Measurements from ENCODE around the gene PRICKLE2. TPM values are rescaled to one million over a fixed set of nuclear protein-coding genes. Genes with fewer than 3 reads are reported as not detected.

Gene PRICKLE2
- total RNA-seq, 2 donors from 2014 or later: 23.4 to 41.5 TPM

GRCh38 chr3:64110071-64110470, 115.2 kb downstream of the PRICKLE2 start:
- Histone ChIP-seq H3K4me3 (no peak overlapping the region), H3K27me3 (no peaks in the 10 kb centered on the region), H3K27ac (no peak overlapping the region), H3K9me3 (no peaks in the 10 kb centered on the region), H3K4me1 (peaks cover 5% of the 10 kb centered on the region), H3K36me3 (replicated peaks in 1 of 2; ENCODE audit: insufficient read depth in 1 of 2, low read depth in 2 of 2) (no peaks in the 10 kb centered on the region)
- DNase-seq (no peak), ATAC-seq (no peak)
- WGBS, 2 donors: 0 to 100% methylated on average over 1 of the region's 1 CpG
- no peak for TF ChIP-seq CTCF (IDR thresholded peaks at IDR 0.05)
- no peak for TF ChIP-seq POLR2A (IDR thresholded peaks at IDR 0.05)
- intact Hi-C loops (cut with DNase I): no loop called here

GRCh38 chr3:64109438-64109837, 115.8 kb downstream of the PRICKLE2 start:
- DNase-seq (peak in 3 of 4 donors; percentile 4 to 17 (median 14)), ATAC-seq (peak; percentile 47)
- no peaks in the 10 kb centered on the region for H3K36me3 ChIP-seq (replicated peaks in 1 of 2; ENCODE audit: insufficient read depth in 1 of 2, low read depth in 2 of 2)
- H3K9me3 ChIP-seq: no peaks in the 10 kb centered on the region
- peak overlapping the region in 1 of 4 donors; percentile 2 for H3K27ac ChIP-seq
- TF ChIP-seq POLR2A (IDR thresholded peaks at IDR 0.05) (no peak), CTCF (IDR thresholded peaks at IDR 0.05) (no peak)
- H3K27me3 ChIP-seq: no peaks in the 10 kb centered on the region
- WGBS, 2 donors: 80 to 81% methylated on average over 1 of the region's 1 CpG
- H3K4me1 ChIP-seq: peaks cover 5% of the 10 kb centered on the region
- H3K4me3 ChIP-seq: no peak overlapping the region
- intact Hi-C loops (cut with DNase I): no loop called here

GRCh38 chr3:64108784-64109317, 116.4 kb downstream of the PRICKLE2 start:
- H3K27ac ChIP-seq: peak overlapping the region in 1 of 4 donors; percentile 2

GRCh38 chr3:64108231-64108630, 117.0 kb downstream of the PRICKLE2 start:
- H3K27me3 ChIP-seq: no peaks in the 10 kb centered on the region
- intact Hi-C loops (cut with DNase I): no loop called here
- ATAC-seq: no peak

More at GRCh38 chr3:64108784-64109317, 116.4 kb downstream of the PRICKLE2 start:
- Histone ChIP-seq H3K9me3 (no peaks in the 10 kb centered on the region), H3K36me3 (replicated peaks in 1 of 2; ENCODE audit: insufficient read depth in 1 of 2, low read depth in 2 of 2) (no peaks in the 10 kb centered on the region), H3K27me3 (no peaks in the 10 kb centered on the region), H3K4me3 (no peak overlapping the region), H3K4me1 (peaks cover 5% of the 10 kb centered on the region)
- WGBS, 2 donors: 97% methylated on average over 4 to 7 of the region's 7 CpGs
- intact Hi-C loops (cut with DNase I): no loop called here
- DNase-seq (no peak), ATAC-seq (no peak)
- TF ChIP-seq CTCF (IDR thresholded peaks at IDR 0.05): no peak
- no peak for TF ChIP-seq POLR2A (IDR thresholded peaks at IDR 0.05)

More at GRCh38 chr3:64108231-64108630, 117.0 kb downstream of the PRICKLE2 start:
- H3K9me3 ChIP-seq: no peaks in the 10 kb centered on the region
- no peak for TF ChIP-seq POLR2A (IDR thresholded peaks at IDR 0.05)
- no peak for TF ChIP-seq CTCF (IDR thresholded peaks at IDR 0.05)
- WGBS, 2 donors: 87 to 92% methylated on average over 9 of the region's 9 CpGs
- H3K4me1 ChIP-seq: peaks cover 5% of the 10 kb centered on the region
- no peak for DNase-seq
- H3K4me3 ChIP-seq: no peak overlapping the region
- no peaks in the 10 kb centered on the region for H3K36me3 ChIP-seq (replicated peaks in 1 of 2; ENCODE audit: insufficient read depth in 1 of 2, low read depth in 2 of 2)
- no peak overlapping the region for H3K27ac ChIP-seq

Measured in body of pancreas (tissue), 4 donors.